Stimulated activated naive CD8-positive, alpha-beta T cell treated with anti-CD3 and anti-CD28 coated beads, Interleukin-15, Interleukin-2, amounts not matched to agents 100 ng/mL and 50 ng/mL, for 24 hours (primary cell): ENCODE measurements around the gene EXD2.
"Not testable (repeated sequence)": the region's sequence is repeated elsewhere in the genome, so short reads cannot be mapped to it uniquely, and the experiment has no call there.

Experiments used
- H3K27ac Mint-ChIP-seq: one replicate; pipeline ENCODE4 v1.8.0; 2021; ENCODE audit warnings: mild to moderate bottlenecking, mixed read lengths
- H3K27me3 Mint-ChIP-seq: one replicate; pipeline ENCODE4 v1.8.0; 2021; ENCODE audit warnings: mixed read lengths
- H3K36me3 Mint-ChIP-seq: one replicate; pipeline ENCODE4 v1.8.0; 2021; ENCODE audit warnings: low read depth, mixed read lengths
- H3K4me1 Mint-ChIP-seq: one replicate; pipeline ENCODE4 v1.8.0; 2021; ENCODE audit warnings: low read depth, mixed read lengths
- H3K4me3 Mint-ChIP-seq: one replicate; pipeline ENCODE4 v1.8.0; 2021; ENCODE audit warnings: mild to moderate bottlenecking, mixed read lengths
- H3K9me3 Mint-ChIP-seq: one replicate; pipeline ENCODE4 v1.8.0; 2021; ENCODE audit warnings: mixed read lengths

EXD2 gene

DNA sequence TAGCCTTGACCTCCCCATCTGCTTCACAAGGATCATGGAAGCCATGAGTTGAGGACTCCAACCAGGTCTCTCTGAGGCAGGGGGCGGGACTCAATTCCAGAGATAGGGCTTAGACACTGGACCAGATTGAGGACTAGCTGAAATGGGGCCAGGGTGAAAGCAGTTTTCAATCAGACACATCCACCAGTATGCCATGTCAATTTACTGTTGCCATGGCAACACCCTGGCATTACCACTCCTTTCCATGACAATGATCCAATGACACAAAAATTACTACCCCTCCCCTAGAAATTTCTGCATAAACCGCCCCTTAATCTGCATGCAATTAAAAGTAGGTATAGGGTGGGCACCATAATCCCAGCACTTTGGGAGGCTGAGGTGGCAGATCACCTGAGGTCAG lies 19.7 kb upstream of the EXD2 start:
- no peaks in the 10 kb centered on the region for H3K4me1 Mint-ChIP-seq
- peaks cover 7% of the 10 kb centered on the region for H3K27me3 Mint-ChIP-seq
- H3K9me3 Mint-ChIP-seq, result no peaks in the 10 kb centered on the region
- no peak overlapping the region for H3K27ac Mint-ChIP-seq
- H3K4me3 Mint-ChIP-seq, result no peak overlapping the region
- no peaks in the 10 kb centered on the region for H3K36me3 Mint-ChIP-seq

DNA sequence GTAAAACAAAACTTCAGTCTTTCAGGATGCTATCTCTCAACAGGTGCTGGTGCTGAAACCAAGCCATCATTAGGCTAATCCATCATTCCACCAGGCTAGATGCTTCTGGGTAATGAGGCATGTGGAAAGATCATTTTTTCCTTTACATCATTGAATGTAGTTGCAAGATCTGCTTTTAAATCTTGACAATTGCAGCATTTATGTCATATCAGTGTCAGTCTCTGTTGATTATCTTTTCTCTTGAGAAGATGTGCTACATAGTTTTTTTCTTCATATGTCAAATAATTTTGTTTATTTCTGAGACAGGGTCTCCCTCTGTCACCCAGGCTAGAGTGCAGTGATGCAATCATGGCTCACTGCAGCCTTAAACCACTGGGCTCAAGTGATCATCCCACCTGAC lies 16.2 kb upstream of the EXD2 start:
- peaks cover 7% of the 10 kb centered on the region for H3K27me3 Mint-ChIP-seq
- H3K36me3 Mint-ChIP-seq, result no peaks in the 10 kb centered on the region
- no peak overlapping the region for H3K4me3 Mint-ChIP-seq
- no peak overlapping the region for H3K27ac Mint-ChIP-seq
- no peaks in the 10 kb centered on the region for H3K9me3 Mint-ChIP-seq
- no peaks in the 10 kb centered on the region for H3K4me1 Mint-ChIP-seq

DNA sequence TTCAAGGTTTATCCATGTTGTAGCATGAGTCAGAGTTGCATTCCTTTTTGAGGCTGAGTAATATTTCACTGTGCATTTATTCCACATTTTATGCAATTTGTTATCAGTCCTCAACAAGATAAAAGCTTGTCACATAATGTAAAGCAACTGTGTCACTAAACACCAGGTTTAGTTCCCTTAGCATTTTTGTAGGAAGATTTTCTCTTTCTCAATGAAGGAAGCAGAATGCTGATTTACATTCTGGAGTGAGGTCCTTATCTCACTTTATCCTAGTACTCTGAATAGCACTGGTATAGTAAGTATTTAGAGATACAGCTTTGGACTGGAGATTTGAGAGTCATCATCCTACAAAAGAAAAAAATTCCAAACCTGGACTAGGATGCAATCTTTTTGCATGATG lies 9.8 kb upstream of the EXD2 start:
- no peaks in the 10 kb centered on the region for H3K9me3 Mint-ChIP-seq
- H3K27me3 Mint-ChIP-seq, result no peaks in the 10 kb centered on the region
- H3K36me3 Mint-ChIP-seq, result no peaks in the 10 kb centered on the region
- no peaks in the 10 kb centered on the region for H3K4me1 Mint-ChIP-seq
- H3K27ac Mint-ChIP-seq, result no peak overlapping the region
- no peak overlapping the region for H3K4me3 Mint-ChIP-seq

DNA sequence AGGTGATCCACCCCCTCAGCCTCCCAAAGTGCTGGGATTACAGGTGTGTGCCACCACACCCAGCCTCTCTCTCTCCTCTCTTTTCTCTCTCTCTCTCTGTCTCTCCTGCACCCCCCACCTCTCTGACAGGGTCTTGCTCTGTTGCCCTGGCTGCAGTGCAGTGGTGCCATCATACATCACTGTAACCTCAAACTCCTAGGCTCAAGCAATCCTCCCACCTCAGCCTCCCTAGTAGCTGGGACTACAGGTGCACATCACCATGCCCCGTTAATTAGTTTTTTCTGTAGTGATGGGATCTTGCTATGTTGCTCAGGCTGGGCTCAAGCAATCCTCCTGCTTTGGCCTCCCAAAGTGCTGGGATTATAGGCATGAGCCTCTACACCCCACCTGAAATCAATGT lies 8.7 kb upstream of the EXD2 start:
- not testable (repeated sequence) for H3K9me3 Mint-ChIP-seq, H3K4me1 Mint-ChIP-seq, H3K27ac Mint-ChIP-seq, H3K27me3 Mint-ChIP-seq, H3K36me3 Mint-ChIP-seq, H3K4me3 Mint-ChIP-seq

DNA sequence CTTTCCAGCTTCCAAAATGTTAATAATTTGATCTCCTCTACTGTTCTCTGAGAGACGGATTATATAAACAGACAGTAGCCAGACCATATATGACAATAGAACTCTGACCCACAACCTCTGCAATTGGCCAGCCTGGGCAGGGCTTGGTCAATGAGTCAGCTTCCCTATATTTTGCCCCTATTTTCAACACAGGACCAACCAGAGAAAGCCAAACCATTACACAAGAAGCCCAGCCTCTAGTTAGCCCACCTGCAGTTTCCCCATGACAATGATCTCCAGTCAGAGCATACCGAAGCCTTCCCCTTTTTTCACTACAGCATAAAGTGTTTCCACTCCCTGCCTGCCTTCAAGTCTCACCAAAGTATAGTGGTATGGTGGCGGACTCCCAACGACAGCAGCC lies 7.6 kb upstream of the EXD2 start:
- H3K9me3 Mint-ChIP-seq, result no peaks in the 10 kb centered on the region
- H3K27ac Mint-ChIP-seq, result no peak overlapping the region
- no peaks in the 10 kb centered on the region for H3K27me3 Mint-ChIP-seq
- no peaks in the 10 kb centered on the region for H3K36me3 Mint-ChIP-seq
- no peaks in the 10 kb centered on the region for H3K4me1 Mint-ChIP-seq
- H3K4me3 Mint-ChIP-seq, result no peak overlapping the region

DNA sequence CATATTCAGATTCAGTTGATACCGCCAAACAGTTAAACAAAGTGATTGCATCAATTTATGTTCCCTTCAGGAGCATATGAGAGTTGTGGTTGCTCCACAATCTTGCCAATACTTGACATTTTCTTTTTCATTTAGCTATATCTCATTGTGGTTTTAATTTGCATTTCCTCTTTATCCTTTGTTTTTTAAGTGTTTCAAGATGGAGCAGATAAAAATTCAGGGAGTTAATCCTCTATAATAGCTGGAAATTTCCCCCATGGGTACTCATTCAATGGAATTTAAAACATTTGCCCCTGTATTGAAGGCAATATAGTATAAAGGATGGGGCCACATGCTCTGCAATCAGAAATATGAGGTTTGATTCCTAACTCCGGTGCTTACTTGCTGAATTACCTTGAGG lies 1.1 kb upstream of the EXD2 start:
- H3K4me3 Mint-ChIP-seq, result peak overlapping the region; percentile 90
- H3K27ac Mint-ChIP-seq, result no peak overlapping the region
- no peaks in the 10 kb centered on the region for H3K27me3 Mint-ChIP-seq
- H3K4me1 Mint-ChIP-seq, result peaks cover 25% of the 10 kb centered on the region
- H3K36me3 Mint-ChIP-seq, result no peaks in the 10 kb centered on the region
- no peaks in the 10 kb centered on the region for H3K9me3 Mint-ChIP-seq

DNA sequence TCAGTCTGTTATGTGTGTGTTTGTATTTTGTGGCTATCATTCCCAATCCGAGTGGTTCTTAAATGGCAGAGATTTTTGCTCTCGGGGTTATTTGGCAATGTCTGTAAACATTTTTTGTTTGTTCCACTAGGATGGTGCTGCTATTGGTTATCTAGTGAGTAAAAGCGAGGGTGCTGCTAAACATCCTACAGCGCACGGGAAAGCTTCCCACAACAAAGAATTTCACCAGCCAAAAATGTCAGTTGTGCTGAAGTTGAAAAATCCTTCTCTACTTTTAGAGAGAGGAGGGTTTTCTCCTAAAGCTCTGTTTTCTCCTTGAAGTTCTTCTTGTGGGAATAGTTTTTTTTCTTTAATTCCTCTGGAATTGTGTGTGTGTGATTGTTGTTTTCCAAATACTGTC lies 2.4 kb downstream of the EXD2 start:
- H3K36me3 Mint-ChIP-seq, result no peaks in the 10 kb centered on the region
- H3K9me3 Mint-ChIP-seq, result no peaks in the 10 kb centered on the region
- no peak overlapping the region for H3K27ac Mint-ChIP-seq
- peak overlapping the region; percentile 33 for H3K4me3 Mint-ChIP-seq
- H3K27me3 Mint-ChIP-seq, result no peaks in the 10 kb centered on the region
- H3K4me1 Mint-ChIP-seq, result peaks cover 25% of the 10 kb centered on the region

DNA sequence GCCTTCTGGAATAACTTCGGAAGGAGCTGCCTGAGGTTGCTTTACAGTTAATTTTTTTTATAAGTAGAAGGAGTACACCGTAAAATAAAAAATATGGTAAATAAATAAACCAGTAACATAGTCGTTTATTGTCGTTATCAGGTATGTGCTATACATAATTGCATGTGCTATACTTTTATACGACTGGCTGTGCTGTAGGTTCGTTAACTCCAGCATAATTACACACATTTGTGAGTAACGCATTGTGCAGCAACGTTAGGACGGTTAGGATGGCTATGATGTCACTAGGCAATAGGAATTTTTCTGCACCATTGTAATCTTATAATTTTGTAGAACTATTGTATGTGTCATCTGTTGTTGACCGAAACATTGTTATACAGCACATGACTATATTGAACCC lies 8.5 kb downstream of the EXD2 start:
- Mint-ChIP-seq H3K9me3 (no peaks in the 10 kb centered on the region), H3K4me1 (no peaks in the 10 kb centered on the region), H3K27ac (no peak overlapping the region), H3K27me3 (no peaks in the 10 kb centered on the region), H3K36me3 (no peaks in the 10 kb centered on the region), H3K4me3 (no peak overlapping the region)

DNA sequence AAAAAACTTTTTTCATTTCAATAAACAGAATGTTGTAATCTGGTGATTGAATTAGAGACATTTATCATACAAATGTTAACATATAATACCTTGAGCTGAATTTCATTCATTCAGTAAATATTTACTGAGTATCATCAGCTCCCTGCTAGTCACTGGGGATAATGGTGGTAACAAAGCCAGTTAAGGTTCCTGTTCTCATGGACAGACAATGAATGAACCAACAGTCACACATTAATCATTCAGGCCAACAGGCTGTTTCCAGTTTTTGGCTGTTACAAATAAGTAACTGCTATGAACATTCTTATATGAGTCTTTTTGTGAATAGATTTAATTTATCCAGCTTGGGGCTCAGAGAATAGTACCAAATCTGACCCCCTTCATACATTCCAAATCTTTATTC lies 13.5 kb downstream of the EXD2 start:
- Mint-ChIP-seq H3K27ac (no peak overlapping the region), H3K4me3 (no peak overlapping the region), H3K4me1 (no peaks in the 10 kb centered on the region), H3K9me3 (no peaks in the 10 kb centered on the region), H3K27me3 (no peaks in the 10 kb centered on the region), H3K36me3 (peaks cover 7% of the 10 kb centered on the region)

DNA sequence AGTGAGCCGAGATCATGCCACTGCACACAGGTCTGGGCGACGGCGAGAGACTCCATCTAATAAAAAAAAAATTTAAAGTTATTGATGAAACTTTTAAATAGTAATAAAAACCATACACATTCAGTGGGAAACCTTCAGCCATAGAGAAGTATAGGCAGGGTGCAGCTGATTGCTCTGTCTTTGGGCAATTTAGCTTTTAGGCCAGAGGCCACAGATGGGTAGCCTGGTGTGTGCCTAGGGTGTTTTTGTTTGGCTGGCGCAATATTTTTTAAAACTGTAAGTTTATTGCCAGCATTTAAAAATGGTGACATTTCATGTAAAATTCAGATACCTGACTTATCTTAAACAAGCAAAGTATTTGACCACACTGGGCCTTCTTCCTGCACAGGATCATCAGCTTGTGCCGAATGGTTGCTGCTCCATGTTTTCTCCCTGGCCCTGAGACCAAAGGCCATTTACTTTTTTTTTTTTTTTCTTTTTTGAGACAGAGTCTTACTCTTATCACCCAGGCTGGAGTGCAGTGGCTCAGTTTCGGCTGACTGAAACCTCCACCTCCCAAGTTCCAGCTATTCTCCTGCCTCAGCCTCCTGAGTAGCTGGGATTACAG lies 16.2 kb downstream of the EXD2 start:
- Mint-ChIP-seq H3K27ac (no peak overlapping the region), H3K36me3 (peaks cover 7% of the 10 kb centered on the region), H3K9me3 (no peaks in the 10 kb centered on the region), H3K4me3 (no peak overlapping the region), H3K4me1 (no peaks in the 10 kb centered on the region), H3K27me3 (no peaks in the 10 kb centered on the region)

DNA sequence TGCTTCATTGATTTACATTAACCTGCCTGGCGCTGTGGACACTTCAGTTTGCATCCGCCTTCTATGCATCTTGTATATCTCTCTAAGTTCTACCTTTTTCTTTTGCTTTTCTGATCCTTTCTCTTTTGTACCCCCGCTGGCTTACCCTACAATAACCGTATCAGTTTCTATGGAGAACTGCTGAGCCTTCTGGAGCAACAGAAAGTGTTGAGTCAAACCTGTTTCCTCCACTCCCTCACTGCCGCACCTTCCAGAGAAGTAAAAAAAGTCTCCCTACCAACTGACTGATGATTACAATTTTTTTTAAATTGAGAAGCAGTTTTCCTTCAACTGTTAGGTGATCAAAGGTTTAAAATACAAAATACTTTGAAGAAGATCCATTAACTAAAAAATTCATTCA lies 17.4 kb downstream of the EXD2 start:
- Mint-ChIP-seq H3K27ac (no peak overlapping the region), H3K36me3 (peaks cover 9% of the 10 kb centered on the region), H3K4me1 (no peaks in the 10 kb centered on the region), H3K27me3 (no peaks in the 10 kb centered on the region), H3K4me3 (no peak overlapping the region), H3K9me3 (no peaks in the 10 kb centered on the region)

DNA sequence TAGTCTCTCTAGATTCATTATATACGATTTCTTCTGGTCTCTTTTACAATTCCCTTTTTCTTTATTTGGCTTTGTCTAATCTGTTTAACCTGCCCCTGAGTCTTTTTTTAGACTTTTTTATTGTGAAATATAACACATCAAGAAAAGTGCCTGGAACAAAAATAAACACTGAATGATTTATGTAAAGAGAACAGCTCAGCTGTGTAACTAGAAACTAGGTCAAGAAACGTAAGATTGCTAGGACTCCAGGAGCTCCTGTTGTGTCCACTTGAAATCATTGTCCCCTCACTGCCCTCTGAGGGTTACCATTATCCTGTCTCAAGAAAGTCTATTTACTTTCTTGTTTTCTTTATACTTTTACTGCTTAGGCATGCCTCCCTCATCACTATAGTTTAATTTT lies 23.1 kb downstream of the EXD2 start:
- Mint-ChIP-seq H3K4me3 (no peak overlapping the region), H3K9me3 (no peaks in the 10 kb centered on the region), H3K27ac (no peak overlapping the region), H3K4me1 (no peaks in the 10 kb centered on the region), H3K36me3 (peaks cover 21% of the 10 kb centered on the region), H3K27me3 (no peaks in the 10 kb centered on the region)

DNA sequence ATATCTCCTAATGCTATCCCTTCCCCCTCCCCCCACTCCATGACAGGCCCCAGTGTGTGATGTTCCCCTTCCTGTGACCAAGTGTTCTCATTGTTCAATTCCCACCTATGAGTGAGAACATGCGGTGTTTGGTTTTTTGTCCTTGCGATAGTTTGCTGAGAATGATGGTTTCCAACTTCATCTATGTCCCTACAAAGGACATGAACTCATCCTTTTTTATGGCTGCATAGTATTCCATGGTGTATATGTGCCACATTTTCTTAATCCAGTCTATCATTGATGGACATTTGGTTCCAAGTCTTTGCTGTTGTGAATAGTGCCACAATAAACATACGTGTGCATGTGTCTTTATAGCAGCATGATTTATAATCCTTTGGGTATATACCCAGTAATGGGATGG lies 26.4 kb downstream of the EXD2 start:
- H3K4me1 Mint-ChIP-seq, H3K27ac Mint-ChIP-seq, H3K9me3 Mint-ChIP-seq, H3K4me3 Mint-ChIP-seq, H3K27me3 Mint-ChIP-seq: not testable (repeated sequence)
- H3K36me3 Mint-ChIP-seq, result peaks cover 26% of the 10 kb centered on the region

DNA sequence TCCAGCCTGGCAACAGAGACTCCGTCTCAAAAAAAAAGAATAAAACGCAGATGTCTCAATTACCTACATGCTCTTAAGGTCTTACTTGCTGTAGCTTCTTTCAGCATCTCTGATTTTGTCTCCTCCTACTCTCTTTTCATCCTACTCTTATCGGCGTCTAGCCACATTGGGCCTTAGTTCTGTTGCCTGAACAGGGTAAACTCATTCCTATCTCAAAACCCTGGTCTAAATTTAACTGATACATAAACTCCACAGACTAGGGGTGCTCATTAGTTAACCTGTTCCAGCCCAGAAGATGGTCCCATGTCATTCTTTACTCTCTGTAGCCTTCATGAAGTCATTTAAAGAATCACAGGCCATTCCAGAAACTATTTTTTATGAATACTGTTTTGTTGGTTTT lies 33.6 kb downstream of the EXD2 start:
- H3K4me3 Mint-ChIP-seq, result no peak overlapping the region
- H3K27me3 Mint-ChIP-seq, result no peaks in the 10 kb centered on the region
- no peaks in the 10 kb centered on the region for H3K36me3 Mint-ChIP-seq
- no peaks in the 10 kb centered on the region for H3K9me3 Mint-ChIP-seq
- no peaks in the 10 kb centered on the region for H3K4me1 Mint-ChIP-seq
- H3K27ac Mint-ChIP-seq, result no peak overlapping the region

DNA sequence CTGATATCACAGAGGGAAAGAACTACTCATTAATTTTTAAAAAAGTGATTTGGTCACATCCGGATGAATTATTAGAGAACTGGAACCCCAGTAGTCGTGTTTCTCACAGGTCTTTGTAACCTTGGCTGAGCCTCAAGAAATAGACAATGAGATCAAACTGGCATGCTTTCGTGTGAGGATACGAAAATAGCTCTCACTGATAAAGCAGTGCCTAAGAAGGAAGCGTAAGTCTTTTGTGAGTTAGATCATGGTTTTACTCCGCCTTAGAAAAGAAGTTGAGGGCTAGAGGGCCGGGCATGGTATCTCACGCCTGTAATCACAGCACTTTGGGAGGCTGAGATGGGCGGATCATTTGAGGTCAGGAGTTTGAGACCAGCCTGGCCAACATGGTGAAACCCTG lies 34.9 kb downstream of the EXD2 start:
- H3K9me3 Mint-ChIP-seq, result no peaks in the 10 kb centered on the region
- H3K27me3 Mint-ChIP-seq, result no peaks in the 10 kb centered on the region
- H3K4me3 Mint-ChIP-seq, result no peak overlapping the region
- no peak overlapping the region for H3K27ac Mint-ChIP-seq
- H3K36me3 Mint-ChIP-seq, result no peaks in the 10 kb centered on the region
- no peaks in the 10 kb centered on the region for H3K4me1 Mint-ChIP-seq

DNA sequence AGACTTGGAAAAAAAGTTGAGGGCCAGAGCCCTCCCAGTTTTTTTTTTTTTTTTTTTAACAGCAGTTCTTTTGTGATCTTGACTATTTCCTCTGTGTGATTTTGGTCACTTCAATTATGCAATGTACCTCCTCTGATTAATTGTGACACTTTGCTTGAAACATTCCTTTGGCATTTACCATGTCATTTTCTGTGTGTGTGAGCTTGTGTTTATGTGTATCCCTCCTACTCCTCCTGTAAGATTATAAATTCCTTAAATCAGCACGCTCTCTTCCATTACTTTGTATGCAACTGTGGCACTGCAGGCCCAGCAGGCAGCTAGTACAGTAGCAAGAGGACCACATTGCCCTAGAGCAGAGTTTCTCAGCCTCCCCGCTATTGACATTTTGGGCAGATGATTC lies 35.4 kb downstream of the EXD2 start:
- Mint-ChIP-seq H3K36me3 (peaks cover 3% of the 10 kb centered on the region), H3K9me3 (no peaks in the 10 kb centered on the region), H3K27me3 (no peaks in the 10 kb centered on the region), H3K27ac (no peak overlapping the region), H3K4me3 (no peak overlapping the region), H3K4me1 (no peaks in the 10 kb centered on the region)
